GM23248 (cell line): Measurements from ENCODE around the gene PCBP3.

Experiments
- EZH2 ChIP-seq: fragments of 200-600 bp; sonication (generic); IDR thresholded peaks from 2 replicates; pipeline ENCODE4 v1.6.1; 2018; ENCODE audit warnings: antibody characterized with exemption, mild to moderate bottlenecking; ENCODE audit not compliant: insufficient read depth, poor library complexity, severe bottlenecking
- EZH2phosphoT487 ChIP-seq: fragments of 200-600 bp; sonication (generic); IDR thresholded peaks from 2 replicates; pipeline ENCODE4 v1.6.1; 2018; ENCODE audit warnings: antibody characterized with exemption, moderate library complexity, mild to moderate bottlenecking, low read depth; ENCODE audit not compliant: insufficient read depth

GRCh38 chr21:45927032-45927431, 283.5 kb downstream of the PCBP3 start:
- TF ChIP-seq EZH2 (no peak), EZH2phosphoT487 (no peak)
